ENCODE data around the gene SLC6A1.

The SLC6A1 gene

DNA sequence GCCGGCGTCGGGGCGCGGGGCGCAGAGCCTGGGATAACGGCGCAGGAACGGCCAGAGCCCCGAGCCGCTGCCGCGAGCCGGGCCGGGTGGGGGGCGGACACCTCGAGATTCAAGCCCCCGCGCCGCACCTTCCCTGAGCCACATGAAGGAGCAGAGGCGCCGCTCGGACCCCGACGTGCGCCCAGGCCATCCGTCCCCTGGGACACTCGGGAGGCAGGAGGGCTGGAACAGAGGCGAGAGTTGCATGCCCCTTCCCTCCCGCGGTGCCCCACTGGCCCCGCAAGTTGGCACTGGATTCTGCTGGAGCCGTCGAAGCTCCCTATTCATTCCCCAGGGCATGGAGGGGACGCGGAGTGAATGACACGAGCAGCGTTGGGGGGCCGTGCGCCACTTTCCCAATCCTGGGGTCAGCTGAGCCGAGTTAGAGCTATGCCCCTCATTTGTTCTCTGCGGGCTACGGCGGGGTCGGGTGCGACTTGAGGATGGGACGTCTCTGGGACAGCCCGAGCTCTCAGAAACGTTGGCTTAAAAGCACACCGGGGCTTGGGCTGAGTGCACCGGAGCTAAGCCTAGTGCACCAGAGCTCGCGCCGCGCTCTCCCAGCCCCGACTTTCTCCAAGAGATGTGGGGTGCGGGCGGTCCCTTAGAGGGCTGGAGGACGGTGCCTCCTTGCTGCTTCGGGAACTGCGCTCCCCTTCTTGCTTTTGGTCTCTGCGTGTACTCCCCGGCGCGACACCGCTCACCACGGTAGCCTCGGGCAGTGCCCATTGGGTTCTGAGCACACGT is 588 bp downstream of the SLC6A1 start:
- peak in 17 of 56 donors; percentile 23 to 67 (median 49) for DNase-seq

DNA sequence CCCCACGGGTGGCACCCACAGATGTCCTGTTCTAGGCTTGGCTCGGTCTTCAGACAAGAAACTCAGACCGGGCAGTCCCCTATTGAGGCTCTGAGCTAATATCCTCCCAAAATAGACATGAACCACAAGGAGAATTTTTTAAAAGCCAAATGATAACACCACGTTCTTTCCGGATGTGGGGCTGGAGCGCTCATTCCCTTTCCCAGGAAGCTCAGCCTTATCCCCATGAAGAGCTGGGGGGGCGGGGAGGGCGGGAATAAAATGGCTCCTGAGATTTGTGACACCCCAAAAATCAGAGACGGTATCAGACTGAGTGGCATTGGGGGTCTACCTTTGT is 1.1 kb downstream of the SLC6A1 start:
- DNase-seq = peak in 2 of 56 donors; percentile 46 to 59

GRCh38 chr3:10994306-10994705 is 1.8 kb downstream of the SLC6A1 start:
- DNase-seq = peak in 47 of 56 donors; percentile 25 to 82 (median 53)

GRCh38 chr3:10995871-10996270 is 3.3 kb downstream of the SLC6A1 start:
- peak in 1 of 56 donors; percentile 16 for DNase-seq

DNA sequence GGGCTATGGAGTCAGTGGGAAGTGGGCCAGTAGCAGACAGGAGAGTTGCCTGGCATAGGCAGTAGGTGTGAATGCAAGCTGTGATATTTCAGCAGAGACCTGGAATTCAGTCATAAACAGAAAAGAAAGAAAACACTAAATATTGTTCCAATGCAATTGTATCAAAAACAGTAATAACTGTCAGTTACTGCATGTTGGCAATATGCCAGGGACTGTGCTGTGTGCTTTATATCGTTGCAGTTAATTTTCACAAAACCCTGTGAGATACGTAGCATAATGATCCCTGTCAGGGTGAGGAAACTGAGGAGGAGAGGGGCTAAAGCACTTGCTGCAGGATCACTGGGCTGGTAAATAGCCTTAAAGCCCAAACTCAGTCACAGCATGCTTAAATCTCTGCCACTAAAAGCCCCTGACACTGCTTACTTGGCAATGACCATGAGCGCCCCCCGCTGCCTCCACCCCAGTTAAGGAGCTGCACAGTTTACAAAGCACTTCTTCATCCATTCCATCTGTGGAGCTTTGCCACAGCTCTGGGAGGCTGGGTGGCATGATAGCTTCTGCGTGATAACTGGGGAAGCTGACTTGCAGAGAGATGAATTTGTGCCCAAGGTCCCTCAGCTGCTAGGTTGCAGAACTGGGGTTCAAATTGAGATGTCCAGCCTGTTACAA is 3.9 kb downstream of the SLC6A1 start:
- DNase-seq = peak in 42 of 56 donors; percentile 14 to 80 (median 50)

DNA sequence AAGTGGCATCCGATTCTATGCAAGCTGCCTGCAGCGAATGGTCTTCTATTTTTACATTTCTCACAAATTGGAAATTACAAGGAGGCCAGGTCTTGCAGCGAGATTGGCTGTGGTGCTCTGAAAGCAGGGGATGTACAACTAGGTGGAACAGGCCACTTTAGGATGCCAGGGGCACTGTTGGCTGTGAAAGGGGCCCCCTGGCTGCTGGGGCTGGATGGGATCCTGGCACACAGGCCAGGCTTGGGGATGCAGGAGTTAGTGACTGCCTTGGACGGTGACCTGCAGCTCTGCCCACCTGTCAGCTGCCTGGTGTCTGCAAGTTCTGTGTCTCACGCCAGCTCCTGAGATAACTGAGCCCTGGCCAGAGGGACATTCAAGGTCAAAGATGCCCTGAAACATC is 4.6 kb downstream of the SLC6A1 start:
- DNase-seq = peak in 2 of 56 donors; percentile 20 to 40

DNA sequence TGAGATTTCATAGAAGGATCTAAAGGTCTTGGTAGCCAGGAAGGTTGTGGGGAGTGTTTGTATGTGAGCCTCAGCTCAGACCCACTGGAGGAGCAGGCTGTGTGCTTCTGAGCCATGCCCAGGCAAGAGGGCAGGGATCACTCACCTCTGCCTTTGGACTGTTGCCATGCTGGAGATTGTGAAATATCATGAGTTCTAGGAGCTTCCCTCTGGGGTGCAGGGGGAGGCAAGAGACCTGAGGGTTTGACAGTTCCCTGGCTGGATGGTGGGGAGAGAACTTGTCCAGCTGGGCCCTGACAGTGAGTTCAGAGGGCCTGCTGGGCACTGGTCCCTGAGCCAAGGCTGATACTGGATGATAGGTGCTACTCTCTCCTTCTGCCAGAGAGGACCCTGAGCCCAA is 6.0 kb downstream of the SLC6A1 start:
- peak in 1 of 56 donors; percentile 30 for DNase-seq

- peak in 3 of 56 donors; percentile 20 to 32 (median 27) for DNase-seq
Measured at GRCh38 chr3:10999221-11000107, 6.9 kb downstream of the SLC6A1 start.

GRCh38 chr3:11000528-11000927 is 8.0 kb downstream of the SLC6A1 start:
- no peak for DNase-seq

DNA sequence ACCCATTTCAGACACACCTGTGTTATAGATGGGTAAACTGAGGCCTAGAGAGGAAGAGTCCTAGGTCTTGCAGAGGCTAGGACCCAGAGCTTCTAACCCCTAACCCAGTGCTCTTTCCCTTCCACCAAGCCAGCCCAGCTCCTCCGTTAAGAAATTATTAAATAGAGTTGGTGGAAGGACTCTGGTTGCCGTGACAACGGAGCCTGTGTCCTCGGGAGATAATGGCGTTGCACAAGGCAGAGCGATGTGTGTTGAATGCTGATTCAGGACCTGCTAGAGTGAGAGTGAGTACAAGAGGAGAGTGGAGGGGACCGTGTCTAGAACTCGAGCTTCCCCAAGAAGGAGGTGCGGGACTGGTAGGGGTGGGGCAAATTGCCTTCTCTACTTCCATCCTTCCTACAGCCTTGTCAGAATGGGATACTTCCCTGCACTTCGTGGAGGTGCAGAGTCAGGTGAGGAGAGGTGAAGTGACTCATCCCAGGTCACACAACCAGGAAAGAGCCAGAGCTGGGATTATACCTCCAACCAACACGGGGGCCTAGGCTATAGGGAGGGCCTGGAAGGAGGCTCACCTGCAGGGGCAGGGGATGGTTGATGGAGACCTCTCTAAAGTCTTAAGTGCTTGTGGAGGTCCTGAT is 8.6 kb downstream of the SLC6A1 start:
- DNase-seq = peak in 46 of 56 donors; percentile 19 to 86 (median 66)

- DNase-seq = no peak
Measured at GRCh38 chr3:11001658-11002021, 9.1 kb downstream of the SLC6A1 start.

DNA sequence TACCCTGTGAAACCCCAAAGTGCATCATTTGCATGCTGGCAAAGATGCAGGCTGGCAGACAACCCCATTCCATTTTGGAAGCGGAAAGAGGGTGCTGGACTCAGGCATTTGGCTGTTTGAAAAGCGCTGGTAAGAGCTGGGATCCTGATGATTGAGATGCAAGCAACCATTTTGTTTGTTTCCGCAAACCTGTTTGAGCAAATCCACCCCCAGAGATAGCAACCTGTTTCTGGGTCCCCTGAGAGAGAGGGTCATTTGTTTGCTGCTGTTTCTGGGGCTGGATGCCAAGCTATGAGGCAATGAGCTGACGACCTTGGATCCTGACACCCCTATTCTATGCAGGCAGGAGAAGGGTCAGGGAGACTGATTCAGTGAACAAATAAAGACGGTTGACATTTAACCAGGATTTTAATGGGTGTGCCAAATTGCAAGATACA is 9.8 kb downstream of the SLC6A1 start:
- peak in 15 of 56 donors; percentile 19 to 62 (median 34) for DNase-seq

DNA sequence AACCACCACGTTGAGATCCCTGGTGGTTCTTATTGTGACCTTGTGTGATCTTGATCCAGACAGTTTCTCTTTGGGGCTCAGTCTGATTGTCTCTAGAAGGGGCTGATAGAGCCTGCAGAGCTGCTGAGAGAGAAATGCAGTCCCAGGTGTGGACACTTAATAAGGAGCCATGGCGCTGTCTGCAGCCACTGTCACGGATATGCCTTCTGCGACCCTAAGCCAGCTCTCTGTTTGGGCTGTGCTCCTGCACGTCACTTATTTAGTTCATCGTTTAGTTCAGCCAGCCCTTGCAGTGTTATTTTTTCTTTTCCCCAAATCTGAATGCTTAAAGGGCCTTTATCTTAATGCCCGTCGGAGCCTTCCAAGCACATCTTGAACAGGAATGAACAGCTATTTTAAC is 12.0 kb downstream of the SLC6A1 start:
- DNase-seq = no peak

- no peak for DNase-seq
Measured at GRCh38 chr3:11005686-11006256, 13.2 kb downstream of the SLC6A1 start.

GRCh38 chr3:11006986-11007933 is 14.7 kb downstream of the SLC6A1 start:
- no peak for DNase-seq

DNA sequence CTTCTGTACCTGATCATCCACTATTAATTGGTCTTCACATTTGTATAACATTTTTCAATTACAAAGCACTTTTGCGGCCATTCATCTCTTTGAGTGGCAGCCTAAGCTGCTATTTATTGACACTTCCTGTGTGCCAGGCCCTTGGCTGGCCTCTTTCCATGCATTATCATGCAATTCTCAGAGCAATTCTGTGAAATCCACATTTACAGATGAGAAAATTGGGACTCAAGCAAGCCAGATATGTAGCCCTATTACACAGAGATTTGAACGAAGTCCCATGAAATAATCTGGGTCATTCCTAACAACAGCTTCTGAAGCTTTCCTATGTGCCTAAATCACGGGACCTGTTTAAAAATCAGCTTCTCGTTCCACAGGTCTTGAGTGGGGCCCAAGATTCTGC is 17.4 kb downstream of the SLC6A1 start:
- DNase-seq = peak in 1 of 56 donors; percentile 51

- peak in 51 of 56 donors; percentile 24 to 92 (median 72) for DNase-seq
Measured at GRCh38 chr3:11010426-11011165, 18.0 kb downstream of the SLC6A1 start.

- no peak for DNase-seq
Measured at GRCh38 chr3:11014253-11014652, 21.7 kb downstream of the SLC6A1 start.

- no peak for DNase-seq
Measured at GRCh38 chr3:11014752-11015151, 22.2 kb downstream of the SLC6A1 start.

All from amygdala (tissue), 56 donors.